ENCODE data around the gene GTF2H1.

Gene GTF2H1

DNA sequence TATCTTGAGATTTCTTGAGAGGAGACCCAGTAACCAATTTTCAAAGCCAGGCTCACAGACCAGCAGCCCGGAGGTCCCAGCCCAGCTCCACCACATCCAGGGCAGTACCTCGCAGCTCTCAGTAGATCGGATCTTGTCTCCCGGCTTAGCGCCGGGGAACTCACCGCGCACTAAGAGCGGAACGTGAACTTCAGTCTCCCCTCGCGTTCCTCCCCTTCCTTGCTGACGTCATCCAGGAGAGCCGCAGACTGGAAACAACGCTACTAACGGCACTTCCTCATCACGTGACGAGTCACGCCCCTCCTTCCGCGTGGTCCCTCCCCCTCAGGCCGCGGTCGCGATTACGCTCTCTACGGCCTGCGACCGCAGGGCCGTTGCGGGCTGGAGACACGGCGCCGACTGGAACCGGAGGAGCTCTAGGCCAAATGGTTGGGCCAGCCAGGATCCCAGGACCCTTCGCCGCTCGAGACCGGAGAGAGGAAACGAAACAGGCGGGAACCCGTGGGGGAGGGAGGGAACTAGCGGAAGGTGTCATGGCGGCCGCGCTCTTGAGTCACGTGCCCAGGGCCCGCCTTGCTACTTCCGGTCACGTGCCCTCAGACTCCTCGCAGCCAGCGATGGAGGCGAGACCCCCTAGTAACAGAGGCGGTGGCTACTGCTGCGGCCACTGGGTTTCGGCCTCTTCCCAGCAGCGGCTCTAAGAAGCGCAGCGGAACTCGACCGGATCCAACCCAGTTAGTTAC, at the start of gene GTF2H1, which contains the start of gene HPS5:
Gene GTF2H1, plus strand, starts transcription at position 599 of the 743 bp plus-strand sequence. CDS start 10,508 bp downstream, outside the sequence.
Gene HPS5, minus strand, starts transcription at position 172 of the 743 bp plus-strand sequence. CDS start 4,282 bp downstream, outside the sequence.
- peak; percentile 86 to 93 (median 92) for DNase-seq

- no peak for DNase-seq
Observed at GRCh38 chr11:18277565-18278271, 44.6 kb upstream of the GTF2H1 start.

- no peak for DNase-seq
Observed at GRCh38 chr11:18280438-18281045, 41.8 kb upstream of the GTF2H1 start.

- DNase-seq, result no peak
Observed at GRCh38 chr11:18282626-18283025, 39.7 kb upstream of the GTF2H1 start.

DNA sequence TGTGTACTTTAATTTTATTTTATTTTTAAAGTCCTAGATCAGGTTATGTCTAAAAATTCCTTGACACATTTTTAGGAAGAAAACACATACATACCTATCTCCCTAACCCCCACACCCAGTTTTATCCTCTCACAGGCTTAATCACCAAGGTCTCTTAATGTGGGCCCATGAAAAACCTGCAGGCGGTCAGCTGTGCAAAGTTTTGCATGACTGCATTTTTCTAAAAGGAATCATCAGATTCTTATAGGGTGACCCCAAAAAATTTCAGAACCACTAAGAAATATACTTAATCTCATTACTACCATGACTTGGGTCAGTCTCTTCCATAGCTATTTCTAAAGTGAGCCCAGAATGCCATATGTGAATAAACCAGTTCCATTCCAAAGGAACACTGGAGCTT, 36.5 kb upstream of the GTF2H1 start:
- no peak for DNase-seq

- DNase-seq, result no peak
Observed at GRCh38 chr11:18288911-18289310, 33.5 kb upstream of the GTF2H1 start.

GRCh38 chr11:18294862-18295261, 27.5 kb upstream of the GTF2H1 start:
- DNase-seq, result no peak

DNA sequence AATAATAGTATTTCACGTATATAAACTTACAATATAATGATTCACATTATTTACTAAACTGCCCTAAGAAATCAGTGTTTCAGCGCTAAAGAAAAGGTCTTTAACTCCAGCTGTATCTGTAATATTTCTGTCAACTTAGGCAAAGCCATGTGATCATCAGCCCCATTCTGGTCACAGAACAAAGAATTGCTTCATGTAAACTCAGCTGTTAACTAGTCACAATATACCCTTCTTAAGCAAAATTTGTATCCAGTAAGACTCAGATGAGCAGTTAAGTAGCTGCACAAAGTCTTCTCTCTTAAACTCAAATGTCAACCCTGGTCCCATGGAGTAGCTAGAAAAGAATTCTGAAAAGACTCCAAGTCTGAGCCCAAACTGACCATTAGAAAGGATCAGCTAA, 27.1 kb upstream of the GTF2H1 start:
- no peak for DNase-seq

- no peak for DNase-seq
Observed at GRCh38 chr11:18299721-18300120, 22.6 kb upstream of the GTF2H1 start.

GRCh38 chr11:18304745-18305144, 17.6 kb upstream of the GTF2H1 start:
- DNase-seq, result no peak

DNA sequence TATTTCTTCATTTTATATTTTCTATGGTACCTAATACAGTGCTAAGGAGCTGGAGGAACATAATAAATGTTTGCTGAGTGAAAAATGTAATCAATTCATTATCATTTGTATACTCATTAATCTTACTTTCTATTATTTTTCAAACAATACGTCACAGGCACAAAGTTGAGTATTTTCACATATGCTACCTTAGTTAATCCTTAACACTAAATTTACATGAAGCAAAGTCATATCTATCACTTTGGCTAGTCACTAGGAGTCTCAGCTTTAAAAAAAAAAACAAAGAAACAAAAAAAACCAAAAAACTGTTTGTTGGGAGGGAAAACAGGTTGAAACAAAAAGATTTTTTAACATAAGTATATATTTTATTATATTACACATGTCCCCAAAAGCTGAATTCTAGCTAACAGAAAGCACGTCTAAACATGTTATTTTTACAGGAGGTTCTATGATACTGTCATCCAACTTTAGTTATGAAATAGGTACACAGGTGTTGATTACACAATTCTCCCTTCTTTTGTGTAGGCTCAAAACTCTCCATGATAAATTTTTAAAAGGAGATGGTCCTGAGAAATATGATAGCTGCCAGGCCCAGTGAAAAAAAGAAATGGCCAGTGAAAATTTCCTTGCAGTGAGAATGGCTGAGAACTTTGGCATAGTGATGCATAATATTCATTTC, 14.8 kb upstream of the GTF2H1 start:
- DNase-seq, result no peak

- DNase-seq, result no peak
Observed at GRCh38 chr11:18308242-18308641, 14.1 kb upstream of the GTF2H1 start.

DNA sequence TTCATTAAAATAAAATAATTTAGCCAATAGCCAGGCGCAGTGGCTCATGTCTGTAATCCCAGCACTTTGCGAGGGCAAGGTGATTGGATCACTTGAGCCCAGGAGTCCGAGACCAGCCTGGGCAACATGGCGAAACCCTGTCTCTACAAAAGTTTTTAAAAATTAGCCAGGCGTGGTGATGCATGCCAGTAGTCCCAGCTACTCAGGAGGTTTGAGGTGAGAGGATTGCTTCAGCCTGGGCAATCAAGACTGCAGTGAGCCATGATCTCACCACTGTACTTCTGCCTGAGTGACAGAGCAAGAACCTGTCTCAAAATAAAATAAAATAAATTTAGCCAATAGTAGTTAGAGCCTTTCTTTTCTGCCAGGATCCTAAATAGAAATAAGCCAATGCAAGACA, 12.7 kb upstream of the GTF2H1 start:
- DNase-seq, result no peak

DNA sequence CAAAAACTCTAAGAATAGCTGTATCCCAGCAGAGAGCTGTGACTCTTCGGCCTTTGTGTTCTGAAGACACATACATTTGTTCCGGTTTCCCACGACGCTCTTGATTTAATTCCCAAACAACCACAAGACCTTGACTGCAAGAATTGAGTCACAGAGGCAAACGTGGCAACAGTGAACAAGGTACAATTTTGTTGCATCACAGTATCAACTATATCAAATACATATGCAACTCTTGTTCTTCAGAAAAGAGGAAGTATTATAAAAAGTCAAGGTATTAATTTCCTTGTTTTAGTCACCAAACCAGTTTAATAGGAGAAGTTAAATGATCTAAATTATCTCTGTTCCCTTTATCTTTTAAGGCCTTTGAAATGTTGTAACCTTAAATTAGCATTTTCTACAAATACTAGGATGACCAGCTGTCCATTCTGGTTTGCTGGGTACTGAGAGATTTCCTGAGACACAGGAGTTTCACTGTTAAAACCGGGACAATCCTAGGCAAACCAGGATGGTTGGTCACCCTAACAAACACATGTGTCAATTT, 11.5 kb upstream of the GTF2H1 start:
- DNase-seq, result no peak

- no peak for DNase-seq
Observed at GRCh38 chr11:18312012-18312411, 10.4 kb upstream of the GTF2H1 start.

- no peak for DNase-seq
Observed at GRCh38 chr11:18312663-18313420, 9.5 kb upstream of the GTF2H1 start.

DNA sequence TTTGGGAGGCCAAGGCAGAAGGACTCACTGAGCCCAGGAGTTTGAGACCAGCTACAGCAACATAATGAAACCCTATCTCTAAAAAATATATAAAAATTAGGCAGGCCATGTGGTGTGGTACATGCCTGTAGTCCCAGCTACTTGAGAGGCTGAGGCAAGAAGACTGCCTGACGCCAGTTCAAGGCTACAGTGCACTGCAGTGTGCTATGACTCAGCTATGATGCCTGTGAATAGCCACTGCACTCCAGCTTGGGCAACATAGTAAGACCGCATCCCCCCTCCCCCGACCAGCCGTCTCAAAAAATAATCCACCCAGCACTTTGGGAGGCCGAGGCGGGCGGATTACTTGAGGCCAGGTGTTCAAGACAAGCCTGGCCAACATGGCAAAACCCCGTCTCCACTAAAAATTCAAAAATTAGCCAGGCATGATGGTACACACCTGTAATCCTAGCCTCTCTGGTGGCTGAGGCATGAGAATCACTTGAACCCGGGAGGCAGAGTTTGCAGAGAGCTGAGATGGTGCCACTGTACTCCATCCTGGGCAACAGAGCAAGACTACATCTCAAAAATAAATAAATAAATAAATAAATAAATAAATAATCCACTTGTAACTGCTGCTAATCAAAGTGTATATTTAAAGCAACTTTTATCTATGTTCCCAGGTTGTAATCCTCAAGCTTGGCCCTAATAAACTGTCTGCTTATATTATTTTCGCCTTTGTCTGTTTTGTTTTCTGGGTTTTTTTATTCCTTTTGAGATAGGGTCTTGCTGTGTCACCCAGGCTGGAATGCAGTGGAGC, 8.2 kb upstream of the GTF2H1 start:
- DNase-seq, result no peak

DNA sequence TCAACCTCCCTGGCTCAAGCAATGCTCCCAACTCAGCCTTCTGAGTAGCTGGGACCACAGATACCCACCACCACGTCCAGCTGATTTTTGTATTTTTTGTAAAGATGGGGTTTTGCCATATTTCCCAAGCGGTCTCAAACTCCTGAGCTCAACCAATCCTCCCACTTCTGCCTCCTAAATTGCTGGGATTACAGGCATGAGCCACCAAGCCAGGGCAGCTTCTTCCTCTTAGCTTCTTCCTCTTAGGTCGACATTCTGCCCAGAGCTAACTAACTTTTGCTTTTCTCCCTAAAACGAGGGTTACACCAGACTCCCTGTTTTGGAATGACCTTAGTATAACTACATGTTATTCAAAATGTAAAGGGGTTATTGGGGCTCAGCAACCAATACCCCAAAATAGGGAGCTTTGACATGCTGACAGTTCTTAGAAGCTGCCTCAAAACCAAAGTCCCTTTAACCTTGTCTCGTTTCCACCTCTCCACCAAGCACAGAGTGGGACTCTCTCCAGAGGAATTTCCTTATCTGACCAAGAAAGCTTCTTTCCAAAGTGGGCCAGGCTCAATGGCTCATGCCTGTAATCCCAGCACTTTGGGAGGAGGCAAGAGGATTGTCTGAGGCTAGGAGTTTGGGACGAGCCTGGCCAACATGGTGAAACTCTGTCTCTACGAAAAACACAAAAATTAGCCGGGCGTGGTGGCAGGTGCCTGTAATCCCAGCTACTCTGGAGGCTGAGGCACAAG, 7.4 kb upstream of the GTF2H1 start:
- DNase-seq, result no peak

- DNase-seq, result no peak
Observed at GRCh38 chr11:18315893-18316292, 6.5 kb upstream of the GTF2H1 start.

GRCh38 chr11:18317551-18317950, 4.8 kb upstream of the GTF2H1 start:
- no peak for DNase-seq

- DNase-seq, result no peak
Observed at GRCh38 chr11:18319914-18320313, 2.5 kb upstream of the GTF2H1 start.
